Measurements from ENCODE around the gene ZNF423. TPM values are rescaled to one million over a fixed set of nuclear protein-coding genes. Genes with fewer than 3 reads are reported as not detected.

ZNF423 gene
- total RNA-seq, 2 donors from 2014 or later: 4.7 to 7.3 TPM

GRCh38 chr16:49850558-49851467 is 5.1 kb downstream of the ZNF423 start:
- no peaks in the 10 kb centered on the region for H3K36me3 ChIP-seq
- H3K4me1 ChIP-seq: no peaks in the 10 kb centered on the region
- H3K4me3 ChIP-seq: no peak overlapping the region
- no peaks in the 10 kb centered on the region for H3K9me3 ChIP-seq
- H3K9ac ChIP-seq (ENCODE audit: low read depth in 2 of 2, low read length in 2 of 2): peak overlapping the region in 1 of 2 donors; percentile 0
- DNase-seq: no peak
- no peak overlapping the region for H3K27ac ChIP-seq
- TF ChIP-seq, protein P1, sequence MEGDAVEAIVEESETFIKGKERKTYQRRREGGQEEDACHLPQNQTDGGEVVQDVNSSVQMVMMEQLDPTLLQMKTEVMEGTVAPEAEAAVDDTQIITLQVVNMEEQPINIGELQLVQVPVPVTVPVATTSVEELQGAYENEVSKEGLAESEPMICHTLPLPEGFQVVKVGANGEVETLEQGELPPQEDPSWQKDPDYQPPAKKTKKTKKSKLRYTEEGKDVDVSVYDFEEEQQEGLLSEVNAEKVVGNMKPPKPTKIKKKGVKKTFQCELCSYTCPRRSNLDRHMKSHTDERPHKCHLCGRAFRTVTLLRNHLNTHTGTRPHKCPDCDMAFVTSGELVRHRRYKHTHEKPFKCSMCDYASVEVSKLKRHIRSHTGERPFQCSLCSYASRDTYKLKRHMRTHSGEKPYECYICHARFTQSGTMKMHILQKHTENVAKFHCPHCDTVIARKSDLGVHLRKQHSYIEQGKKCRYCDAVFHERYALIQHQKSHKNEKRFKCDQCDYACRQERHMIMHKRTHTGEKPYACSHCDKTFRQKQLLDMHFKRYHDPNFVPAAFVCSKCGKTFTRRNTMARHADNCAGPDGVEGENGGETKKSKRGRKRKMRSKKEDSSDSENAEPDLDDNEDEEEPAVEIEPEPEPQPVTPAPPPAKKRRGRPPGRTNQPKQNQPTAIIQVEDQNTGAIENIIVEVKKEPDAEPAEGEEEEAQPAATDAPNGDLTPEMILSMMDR (IDR thresholded peaks at IDR 0.05): no peak
- H3K27me3 ChIP-seq: no peaks in the 10 kb centered on the region
- intact Hi-C loops (cut with DNase I): no loop called here

GRCh38 chr16:49849754-49850108 is 6.2 kb downstream of the ZNF423 start:
- Histone ChIP-seq H3K27me3 (no peaks in the 10 kb centered on the region), H3K9ac (ENCODE audit: low read depth in 2 of 2, low read length in 2 of 2) (no peak overlapping the region), H3K36me3 (no peaks in the 10 kb centered on the region), H3K4me1 (no peaks in the 10 kb centered on the region), H3K4me3 (no peak overlapping the region), H3K27ac (no peak overlapping the region), H3K9me3 (no peaks in the 10 kb centered on the region)
- intact Hi-C loops (cut with DNase I): no loop called here
- TF ChIP-seq, protein P1 (IDR thresholded peaks at IDR 0.05): no peak
- no peak for DNase-seq

GRCh38 chr16:49849037-49849753 is 6.7 kb downstream of the ZNF423 start:
- DNase-seq: no peak
- Histone ChIP-seq H3K9me3 (no peaks in the 10 kb centered on the region), H3K9ac (ENCODE audit: low read depth in 2 of 2, low read length in 2 of 2) (no peak overlapping the region), H3K27ac (no peak overlapping the region), H3K4me3 (no peak overlapping the region), H3K36me3 (no peaks in the 10 kb centered on the region), H3K4me1 (no peaks in the 10 kb centered on the region), H3K27me3 (no peaks in the 10 kb centered on the region)
- intact Hi-C loops (cut with DNase I): no loop called here
- TF ChIP-seq, protein P1 (IDR thresholded peaks at IDR 0.05): no peak

DNA sequence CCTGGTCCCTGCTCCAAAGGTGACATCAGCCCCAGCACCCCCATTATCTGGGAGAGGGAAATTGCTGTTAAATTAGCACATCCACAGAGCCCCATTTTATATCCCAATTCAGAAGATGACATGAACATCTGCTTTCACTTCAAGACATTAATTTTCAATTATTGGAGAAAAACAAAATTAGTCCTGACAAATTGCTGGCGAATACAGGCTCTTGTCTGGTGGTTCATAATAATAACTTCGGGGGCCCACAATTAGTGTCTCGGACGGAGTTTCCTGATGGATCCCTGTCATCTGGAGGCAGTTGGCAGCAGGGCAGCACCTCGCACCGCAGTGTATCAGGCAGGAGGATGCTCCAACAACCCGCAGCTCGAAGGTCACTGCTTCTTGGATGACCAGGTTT is 7.4 kb downstream of the ZNF423 start:
- DNase-seq: no peak
- Histone ChIP-seq H3K4me3 (no peak overlapping the region), H3K9me3 (no peaks in the 10 kb centered on the region), H3K27me3 (no peaks in the 10 kb centered on the region), H3K4me1 (no peaks in the 10 kb centered on the region), H3K36me3 (no peaks in the 10 kb centered on the region), H3K9ac (ENCODE audit: low read depth in 2 of 2, low read length in 2 of 2) (no peak overlapping the region), H3K27ac (no peak overlapping the region)
- TF ChIP-seq, protein P1 (IDR thresholded peaks at IDR 0.05): no peak
- intact Hi-C loops (cut with DNase I): no loop called here

DNA sequence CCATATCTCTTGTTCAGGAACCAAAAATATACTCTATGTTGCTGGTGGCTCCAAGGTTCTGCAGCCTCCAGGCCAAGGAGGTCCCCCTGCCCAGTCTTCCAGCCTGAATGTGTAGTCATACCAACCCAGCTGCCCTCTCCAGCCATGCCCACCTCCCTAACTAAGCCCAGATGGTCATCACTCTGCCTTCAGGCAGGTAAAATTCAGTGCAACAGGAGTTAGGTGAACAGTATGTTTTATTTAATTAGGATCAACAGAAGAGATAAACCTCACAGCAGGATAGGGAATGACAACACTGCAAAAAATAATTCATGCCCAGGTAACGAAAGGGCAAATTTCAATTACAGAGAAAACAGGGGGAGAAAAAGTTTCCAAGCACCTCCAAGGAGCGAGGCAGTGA is 9.1 kb downstream of the ZNF423 start:
- no peaks in the 10 kb centered on the region for H3K27me3 ChIP-seq
- no peak overlapping the region for H3K27ac ChIP-seq
- no peak for DNase-seq
- no peaks in the 10 kb centered on the region for H3K4me1 ChIP-seq
- no peaks in the 10 kb centered on the region for H3K36me3 ChIP-seq
- TF ChIP-seq, protein P1 (IDR thresholded peaks at IDR 0.05): no peak
- intact Hi-C loops (cut with DNase I): no loop called here
- no peak overlapping the region for H3K9ac ChIP-seq (ENCODE audit: low read depth in 2 of 2, low read length in 2 of 2)
- no peaks in the 10 kb centered on the region for H3K9me3 ChIP-seq
- no peak overlapping the region for H3K4me3 ChIP-seq
